GM19467 (cell line): ENCODE results near the gene NPC1.
A peak's percentile ranks its signal among the peaks of the same experiment; 100 is the strongest.
"Not testable (repeated sequence)": the region's sequence is repeated elsewhere in the genome, so short reads cannot be mapped to it uniquely, and the experiment has no call there.

Experiments
- ATAC-seq: cut with Tn5 transposase; IDR thresholded peaks from one replicate; pipeline ENCODE4 v1.9.1; 2021; ENCODE audit warnings: mild to moderate bottlenecking, moderate library complexity; ENCODE audit not compliant: unreplicated experiment

NPC1 gene

DNA sequence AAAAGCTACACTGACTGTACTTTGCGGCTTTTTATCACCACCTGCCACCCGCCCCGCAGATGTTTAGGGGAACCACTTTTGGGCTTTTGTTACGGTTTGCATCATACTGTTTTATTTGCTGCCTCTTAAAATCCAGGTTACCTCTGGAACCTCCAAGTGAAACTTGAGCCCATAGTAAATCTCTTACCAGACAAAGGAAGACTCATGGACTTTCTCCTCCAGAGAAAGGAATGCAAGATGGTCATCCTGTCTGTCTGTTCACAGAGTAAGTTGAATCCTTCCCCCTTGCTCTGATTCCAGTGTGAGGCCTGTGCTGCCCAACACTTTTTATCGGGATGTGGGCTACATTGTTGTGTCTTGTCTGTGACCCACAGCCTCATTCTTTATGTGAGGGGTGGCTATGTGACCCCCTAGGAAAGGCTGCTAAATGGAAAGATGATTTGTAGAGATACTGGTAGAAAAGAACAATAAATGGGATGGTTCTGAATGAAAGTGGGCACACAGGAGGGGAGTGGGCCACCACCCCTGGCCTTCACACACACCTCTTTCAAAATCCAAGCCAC lies 59.7 kb downstream of the NPC1 start:
- ATAC-seq, result no peak

DNA sequence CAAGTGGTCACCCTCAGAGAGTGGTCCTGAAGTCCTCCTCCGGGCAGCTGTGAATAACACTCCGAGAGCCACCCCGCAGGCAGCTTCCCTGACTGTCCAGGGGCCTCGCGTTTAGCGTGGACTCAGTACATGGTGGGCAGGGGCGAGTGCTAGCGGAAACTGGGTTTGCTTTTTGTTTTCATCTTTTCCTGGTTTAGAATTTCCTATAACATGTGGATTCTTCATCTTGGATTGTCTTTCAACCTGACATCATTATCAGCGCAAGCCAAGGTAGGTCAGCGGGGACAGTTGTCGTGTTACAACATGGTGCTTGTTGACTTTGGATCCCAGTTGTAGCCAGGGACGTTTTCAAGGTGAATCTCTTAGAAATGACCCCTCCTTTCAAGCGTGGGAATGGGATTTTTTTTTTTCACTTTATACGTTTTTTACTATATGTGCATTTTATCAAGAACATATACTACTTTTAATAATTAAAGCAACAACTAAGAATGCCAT lies 62.0 kb downstream of the NPC1 start:
- no peak for ATAC-seq

DNA sequence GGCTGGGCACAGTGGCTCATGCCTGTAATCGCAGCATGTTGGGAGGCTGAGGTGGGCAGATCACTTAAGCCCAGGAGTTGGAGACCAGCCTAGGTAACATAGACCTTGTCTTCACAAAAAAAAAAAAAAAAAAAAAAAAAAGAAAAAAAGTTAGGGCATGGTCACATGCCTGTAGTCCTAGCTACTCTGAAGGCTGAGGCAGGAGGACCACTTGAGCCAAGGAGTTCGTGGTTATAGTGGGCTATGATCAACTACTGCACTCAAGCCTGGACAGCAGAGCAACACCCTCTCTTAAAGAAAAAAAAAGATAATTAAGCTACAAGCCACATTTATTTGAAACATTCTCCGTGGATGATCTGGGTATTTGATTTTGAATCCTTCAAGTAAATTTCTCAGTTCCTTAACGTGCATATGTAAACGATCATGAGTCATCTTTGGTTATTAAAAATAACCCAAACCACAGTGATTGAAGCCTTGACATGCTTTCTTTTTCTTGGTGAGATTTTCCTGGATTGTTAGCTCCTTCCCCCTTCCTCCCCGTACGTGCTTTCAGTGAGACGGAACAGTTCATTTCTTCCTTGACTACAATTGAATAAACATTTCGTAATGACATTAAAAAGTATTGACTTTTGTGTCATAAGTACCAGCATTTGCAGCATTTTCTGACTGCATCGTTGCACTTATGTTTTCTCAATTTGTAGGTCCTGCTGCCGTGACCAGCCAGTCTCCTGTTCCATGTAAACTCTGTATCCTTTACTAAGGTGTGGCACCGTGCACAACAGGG lies 62.7 kb downstream of the NPC1 start:
- ATAC-seq, result no peak

DNA sequence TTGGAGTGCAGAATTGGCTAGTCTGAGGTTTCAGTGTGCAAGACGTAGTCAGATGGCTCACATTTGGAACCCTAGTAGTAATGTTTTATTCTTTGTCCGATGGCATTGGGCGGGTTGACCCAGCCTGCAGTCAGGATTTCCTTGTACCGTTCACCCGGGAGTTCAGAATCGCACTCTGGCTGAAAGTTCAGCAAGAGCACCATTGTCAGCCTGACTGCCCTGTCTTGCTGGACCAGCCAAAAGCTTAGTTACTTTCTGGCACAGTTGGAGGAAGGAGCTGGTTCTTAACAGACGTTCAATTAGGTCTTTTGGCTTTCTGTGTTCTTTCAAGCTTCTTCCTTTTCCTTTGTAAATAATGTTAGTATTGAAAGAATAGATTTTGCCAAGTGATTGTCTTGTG lies 64.4 kb downstream of the NPC1 start:
- ATAC-seq, result no peak

DNA sequence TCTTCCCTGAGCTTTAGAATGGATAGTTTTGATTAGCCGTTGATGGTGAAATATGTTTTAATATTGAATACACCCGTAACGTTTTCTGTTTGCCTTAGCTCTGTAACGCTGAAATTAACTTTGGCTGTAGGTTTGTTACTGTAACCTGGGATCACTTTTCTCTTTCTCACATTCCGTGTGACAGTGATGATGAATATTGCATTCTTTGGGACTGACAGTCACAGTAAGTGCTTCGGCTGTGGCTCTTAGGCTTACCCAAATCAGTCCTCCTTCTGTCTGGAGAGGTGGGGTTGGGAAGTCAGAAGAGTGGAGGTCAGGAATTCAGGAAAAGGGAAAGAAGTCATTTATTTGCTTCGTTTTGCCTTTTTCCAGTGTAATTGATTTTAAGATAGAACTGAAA lies 65.0 kb downstream of the NPC1 start:
- no peak for ATAC-seq

DNA sequence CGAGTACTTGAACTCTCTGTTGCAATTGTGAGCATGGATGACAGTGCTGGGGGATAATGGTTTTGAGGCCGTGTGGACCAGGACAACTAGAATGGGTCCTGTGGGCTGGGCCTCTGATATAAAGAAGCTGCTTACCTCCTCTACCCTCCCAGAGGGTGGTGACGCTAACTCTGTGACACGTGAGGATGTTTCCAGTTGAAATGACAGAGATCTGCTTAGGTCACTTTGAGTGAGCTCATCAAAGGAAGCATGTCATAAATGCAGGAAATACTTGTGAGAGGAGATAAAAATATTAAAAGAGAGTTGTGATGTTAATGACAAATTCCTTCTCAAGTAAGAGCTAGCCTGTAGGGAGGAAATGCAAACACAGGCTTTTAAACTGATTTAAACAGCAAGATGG lies 66.6 kb downstream of the NPC1 start:
- ATAC-seq, result no peak

DNA sequence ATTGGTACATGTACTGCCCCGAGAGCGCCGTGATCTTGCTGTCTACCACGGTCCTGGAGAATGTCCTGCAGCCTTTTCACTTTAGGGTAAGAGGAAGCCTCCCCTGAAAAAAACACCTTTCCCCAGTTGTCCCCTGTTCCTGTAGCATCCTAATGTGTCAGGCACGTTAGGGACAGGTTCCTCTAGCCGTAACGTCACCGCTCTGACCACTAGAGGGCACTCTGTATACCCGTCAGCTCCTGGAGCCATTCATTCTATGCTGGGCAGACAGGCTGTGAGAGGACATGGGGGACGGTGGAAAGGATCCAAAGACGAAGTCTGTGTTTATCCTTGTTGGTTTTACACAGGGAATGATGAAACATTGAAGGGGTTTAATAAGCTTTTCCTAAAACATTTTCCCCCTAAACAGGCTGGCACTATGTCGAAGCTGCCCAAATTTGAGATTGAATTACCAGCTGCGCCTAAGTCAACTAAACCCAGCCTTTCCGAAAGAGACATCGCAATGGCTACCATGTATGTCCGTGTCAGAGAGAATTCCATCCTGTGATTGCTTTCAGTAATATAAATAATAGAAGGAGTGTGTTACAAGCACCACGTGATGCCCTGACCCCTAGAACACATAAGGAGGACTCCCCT lies 70.3 kb downstream of the NPC1 start:
- peak; percentile 83 for ATAC-seq

DNA sequence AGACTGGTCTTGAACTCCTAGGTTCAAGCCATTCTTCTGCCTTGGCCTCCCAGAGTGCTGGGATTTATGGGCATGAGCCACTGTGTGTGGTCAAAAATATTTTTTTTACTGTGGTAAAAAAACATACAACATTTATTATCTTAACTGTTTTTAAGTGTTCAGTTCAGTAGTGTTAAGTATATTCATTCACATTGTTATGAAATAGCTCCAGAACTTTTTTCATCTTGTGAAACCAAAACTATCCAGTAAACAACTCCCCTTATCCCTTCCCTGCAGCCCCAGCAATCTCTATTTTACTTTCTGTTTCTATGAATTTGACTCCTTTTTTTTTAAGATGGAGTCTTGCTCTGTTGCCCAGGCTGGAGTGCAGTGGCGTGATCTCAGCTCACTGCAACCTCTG lies 73.7 kb downstream of the NPC1 start:
- ATAC-seq, result no peak

DNA sequence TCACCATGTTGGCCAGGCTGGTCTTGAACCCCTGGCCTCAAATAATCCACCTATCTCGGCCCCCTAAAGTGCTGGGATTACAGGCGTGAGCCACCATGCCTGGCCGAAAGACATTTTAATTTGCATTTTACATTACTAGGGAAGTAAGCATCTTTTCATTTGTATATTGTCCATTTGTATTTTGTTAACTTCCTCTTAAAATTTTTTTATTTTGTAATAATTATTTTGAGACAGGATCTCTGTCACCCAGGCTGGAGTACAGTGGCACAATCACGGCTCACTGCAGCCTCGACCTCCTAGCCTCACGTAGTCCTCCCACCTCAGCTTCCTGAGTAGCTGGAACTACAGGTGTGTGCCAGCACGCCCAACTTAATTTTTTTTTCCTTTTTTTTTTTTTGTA lies 74.1 kb downstream of the NPC1 start:
- ATAC-seq, result not testable (repeated sequence)

DNA sequence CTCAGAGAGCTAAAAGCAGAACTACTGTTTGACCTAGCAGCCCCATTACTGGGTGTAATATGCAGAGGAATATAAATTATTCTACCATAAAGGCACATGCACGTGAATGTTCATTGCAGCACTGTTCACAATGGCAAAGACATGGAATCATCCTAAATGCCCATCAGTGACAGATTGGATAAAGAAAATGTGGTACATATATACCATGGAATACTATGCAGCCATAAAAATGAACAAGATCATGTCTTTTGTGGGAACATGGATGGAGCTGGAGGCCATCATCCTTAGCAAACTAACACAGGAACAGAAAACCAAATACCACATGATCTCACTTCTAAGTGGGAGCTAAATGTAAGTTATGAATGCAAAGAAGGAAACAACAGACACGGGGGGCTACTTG lies 75.4 kb downstream of the NPC1 start:
- ATAC-seq, result not testable (repeated sequence)

DNA sequence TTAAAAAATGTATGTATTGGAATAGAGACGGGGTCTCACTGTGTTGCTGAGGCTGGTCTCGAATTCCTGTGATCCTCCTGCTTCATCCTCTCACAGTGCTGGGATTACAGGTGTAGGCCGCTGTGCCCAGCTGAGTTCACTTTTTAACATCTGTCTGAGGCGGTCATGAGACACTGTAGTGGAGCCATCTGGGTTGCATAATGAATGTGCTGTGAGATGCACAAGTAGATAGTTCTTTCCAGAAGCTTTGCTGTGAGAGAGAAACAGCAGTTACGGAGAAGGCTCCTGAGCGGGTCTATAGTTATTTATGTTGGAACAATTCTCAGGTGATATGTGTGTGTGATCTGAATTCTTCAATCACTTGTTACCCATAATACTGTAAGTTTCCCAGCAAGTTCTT lies 79.9 kb downstream of the NPC1 start:
- ATAC-seq, result no peak

DNA sequence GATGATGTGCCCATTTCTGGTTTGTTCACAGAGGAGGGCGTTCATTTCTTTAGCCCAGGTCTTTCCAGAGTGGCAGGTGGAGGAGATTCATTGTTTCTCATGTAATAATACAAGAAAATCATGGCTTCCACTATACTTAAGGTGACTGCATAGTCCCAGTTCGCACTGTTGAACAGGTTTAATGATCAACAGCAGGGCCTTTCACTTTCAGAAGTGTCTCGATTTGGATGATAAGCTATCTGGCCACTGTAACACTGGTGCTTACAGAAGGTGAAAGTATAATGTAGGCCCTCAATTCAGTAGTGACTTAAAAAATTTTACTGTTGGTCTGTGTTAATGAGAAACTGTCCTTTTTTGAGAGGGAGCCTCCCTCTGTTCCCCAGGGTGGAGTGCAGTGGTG lies 81.6 kb downstream of the NPC1 start:
- peak; percentile 52 for ATAC-seq

DNA sequence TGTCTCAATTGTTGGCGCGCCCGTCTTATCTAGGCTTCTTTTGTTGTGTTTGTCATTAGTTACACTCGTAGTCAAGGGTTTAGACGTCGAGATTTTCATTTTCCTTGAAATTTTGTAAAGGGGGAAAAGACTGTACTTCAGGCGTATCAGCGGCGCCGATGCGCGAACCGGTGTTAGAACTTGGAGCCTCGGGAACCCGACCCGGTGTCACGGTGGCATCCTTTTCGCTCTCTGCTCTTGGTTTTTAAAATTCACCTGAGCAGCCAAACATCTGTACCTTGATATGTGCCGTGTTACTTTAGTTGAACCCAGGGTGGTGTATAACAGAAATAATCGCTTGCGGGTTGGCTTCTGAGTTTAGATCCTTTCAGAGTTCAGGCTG lies 82.4 kb downstream of the NPC1 start:
- no peak for ATAC-seq

DNA sequence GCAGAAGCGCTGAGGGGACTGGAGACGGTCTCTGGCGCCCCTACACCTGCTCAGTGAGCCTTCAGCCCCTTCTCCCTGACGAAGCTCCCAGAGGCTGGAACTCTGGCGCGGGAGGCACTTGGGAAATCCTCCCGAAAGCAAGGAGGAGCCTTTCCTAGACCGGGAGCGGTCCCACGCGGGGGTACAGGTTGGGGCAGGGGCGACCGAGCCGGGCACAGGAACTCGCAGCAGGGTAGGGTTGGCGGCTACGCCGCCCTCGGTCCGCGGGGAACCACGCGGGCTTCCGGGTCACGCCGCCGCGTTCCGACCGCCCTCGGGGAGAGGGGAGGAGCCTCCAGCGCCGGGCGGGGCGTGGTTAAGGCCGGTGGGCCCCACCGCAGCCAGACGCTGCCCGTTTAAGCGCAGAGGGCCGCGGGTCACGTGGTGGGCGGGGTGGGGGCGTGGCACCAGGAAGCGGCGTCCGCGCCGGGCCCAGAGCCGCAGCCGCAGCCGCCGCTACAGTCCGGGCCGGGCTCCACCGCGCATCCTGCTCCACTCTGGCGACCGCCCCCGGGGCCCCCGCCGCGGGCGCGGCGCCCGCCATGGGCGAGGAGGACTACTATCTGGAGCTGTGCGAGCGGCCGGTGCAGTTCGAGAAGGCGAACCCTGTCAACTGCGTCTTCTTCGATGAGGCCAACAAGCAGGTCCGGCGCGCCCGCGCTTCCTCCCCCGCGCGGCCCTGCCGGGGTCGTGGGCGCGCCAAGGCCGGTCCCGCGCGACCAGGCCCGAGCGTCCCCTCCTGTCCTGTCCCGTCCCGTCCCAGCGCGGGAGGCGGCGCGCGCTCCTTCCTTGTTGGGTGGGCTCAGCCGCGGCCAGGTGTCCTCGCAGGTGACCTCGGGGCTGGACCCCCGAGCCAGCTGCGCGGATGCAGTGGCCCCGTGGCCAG lies 83.0 kb downstream of the NPC1 start, which contains the start of gene RMC1:
RMC1 (plus strand) TSS at position 474 of the 925 bp plus-strand sequence; CDS start at position 582, 108 bp downstream.
- ATAC-seq, result peak; percentile 77

DNA sequence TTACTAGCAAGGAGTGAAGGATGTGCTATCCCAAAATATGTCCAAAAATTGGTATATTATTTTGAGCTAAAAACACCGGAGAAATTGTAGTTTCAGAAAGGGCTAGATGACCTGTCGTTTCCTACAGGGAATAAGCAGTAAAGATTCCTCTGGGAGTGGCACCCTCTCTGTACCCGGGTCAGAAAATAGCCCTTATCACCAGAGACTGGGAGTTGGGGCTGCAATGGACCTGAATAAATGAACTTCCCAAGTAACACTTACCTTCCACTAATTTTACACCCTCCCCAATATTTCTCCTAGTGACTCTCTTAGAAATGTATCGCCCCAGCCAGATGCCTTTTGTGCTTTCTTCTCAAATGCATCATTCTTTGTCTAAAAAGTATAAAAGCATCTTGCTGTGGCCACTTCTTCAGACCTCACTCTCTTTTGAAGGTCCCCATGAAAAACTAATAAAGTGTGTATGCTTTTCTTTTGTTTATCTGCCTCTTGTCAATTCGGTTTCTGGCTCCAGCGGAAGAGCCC lies 83.7 kb downstream of the NPC1 start:
- no peak for ATAC-seq

DNA sequence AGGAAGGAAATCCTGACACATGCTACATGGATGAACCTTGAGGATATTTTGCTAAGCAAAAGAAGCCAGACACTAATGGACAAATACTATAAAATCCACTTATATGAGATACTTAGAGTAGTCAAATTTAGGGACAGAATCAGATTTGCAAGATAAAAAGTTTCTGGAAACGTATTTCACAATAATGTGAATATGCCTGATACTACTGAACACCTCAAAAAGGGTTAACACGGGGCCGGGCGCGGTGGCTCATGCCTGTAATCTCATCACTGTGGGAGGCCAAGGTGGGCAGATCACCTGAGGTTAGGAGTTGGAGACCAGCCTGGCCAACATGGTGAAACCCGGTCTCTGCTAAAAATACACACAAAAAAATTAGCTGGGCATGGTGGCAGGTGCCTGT lies 84.7 kb downstream of the NPC1 start:
- ATAC-seq, result no peak

DNA sequence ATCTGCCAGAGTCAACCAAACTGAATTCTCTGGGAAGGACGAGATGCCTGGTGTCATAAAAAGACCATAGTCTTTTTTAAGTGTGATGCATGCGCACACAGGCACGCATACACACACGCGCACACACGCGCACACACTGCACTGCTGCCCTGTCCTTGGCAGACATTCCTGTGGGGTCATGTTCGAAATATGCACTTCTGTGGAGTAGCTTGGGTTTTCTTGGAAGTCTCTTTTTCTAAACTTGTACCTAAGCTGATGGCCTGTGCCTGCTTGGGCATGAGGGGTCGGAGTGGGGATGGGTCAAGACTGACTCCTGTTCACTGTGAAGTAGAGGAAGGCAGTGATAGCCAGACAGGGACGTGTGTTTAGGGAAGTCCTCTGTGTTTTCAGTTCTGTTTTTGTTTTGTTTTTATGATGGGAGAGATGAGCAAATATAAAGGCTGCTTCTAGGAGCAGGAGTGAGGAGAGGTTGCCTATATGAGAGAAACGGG lies 87.0 kb downstream of the NPC1 start:
- no peak for ATAC-seq

DNA sequence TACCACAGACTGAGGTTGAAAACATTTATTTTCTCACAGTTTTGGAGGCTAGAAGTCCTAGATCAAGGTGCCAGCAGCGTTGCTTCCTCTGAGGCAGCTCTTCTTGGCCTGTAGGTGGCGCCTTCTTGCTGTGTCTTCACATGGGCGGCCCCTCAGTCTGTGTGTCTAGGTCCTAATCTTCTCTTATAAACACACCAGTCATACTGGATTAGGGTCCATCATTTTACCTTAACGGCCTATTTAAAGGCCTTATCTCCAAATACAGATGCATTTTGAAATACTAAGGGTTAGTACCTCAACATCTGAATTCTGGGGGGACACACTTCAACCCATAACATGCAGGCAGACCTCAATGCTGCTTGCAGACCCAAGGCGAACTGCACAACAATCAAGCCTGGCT lies 87.4 kb downstream of the NPC1 start:
- ATAC-seq, result peak; percentile 31

DNA sequence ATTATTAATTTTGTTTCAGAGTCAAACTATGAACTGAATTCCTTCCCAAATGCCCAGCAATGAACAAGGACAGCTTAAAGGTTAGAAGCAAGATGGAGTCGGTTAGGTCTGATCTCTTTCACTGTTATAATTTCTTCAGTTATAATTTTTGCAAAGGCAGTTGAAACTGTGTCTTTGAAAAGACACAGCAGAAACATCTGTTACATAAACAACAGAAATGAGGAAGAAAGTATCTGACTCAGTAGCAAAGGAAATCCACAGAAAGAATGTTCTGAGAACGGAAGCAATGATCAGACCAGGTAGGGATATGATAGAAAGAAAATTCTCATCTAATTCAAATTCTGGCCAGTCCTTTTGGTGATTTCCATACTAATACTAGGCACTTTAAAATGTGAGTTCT lies 88.2 kb downstream of the NPC1 start:
- no peak for ATAC-seq

DNA sequence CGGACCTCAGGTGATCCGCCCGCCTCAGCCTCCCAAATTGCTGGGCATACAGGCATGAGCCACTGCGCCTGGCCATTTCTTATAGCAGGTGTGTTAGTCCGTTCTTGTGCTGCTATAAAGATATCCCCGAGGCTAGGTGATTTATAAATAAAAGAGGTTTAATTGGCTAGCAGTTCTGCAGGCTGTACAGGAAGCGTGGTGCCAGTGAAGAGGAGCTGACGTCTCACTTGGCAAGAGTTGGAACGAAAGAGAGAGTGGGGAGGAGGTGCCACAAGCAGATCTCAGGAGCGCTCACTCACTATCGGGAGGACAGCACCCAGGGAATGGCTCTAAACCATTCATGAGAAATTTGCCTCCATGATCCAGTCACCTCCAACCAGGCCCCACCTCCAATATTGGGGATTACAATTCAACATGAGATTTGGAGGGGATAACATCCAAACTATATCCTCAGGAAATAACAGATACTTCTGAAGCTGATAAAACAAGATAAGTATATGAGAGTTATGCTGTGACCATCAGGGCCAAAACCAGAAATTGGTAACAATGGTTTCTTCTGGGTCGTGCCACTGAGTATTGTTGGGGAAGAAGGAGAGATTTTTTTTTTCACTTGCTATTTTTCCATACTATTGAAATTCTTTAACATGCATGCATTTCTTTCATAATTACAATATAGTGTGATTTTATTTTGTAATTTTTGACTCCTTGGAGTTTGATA lies 90.4 kb downstream of the NPC1 start:
- ATAC-seq, result no peak
